Measurements from ENCODE around the gene WIPF3. TPM values are rescaled to one million over a fixed set of nuclear protein-coding genes. Genes with fewer than 3 reads are reported as not detected.
"Not testable (repeated sequence)": the region's sequence is repeated elsewhere in the genome, so short reads cannot be mapped to it uniquely, and the experiment has no call there.

WIPF3 gene
- total RNA-seq, 6 experiments from 2014 or later: 0.64 to 4.1 (median 0.93) TPM

- TF ChIP-seq CTCF (IDR thresholded peaks at IDR 0.05) (no peak), POLR2A (IDR thresholded peaks at IDR 0.05) (no peak)
- no peaks in the 10 kb centered on the region for H3K9me3 ChIP-seq
- no peaks in the 10 kb centered on the region for H3K4me1 ChIP-seq
- intact Hi-C loops (cut with DNase I): no loop called here
- no peaks in the 10 kb centered on the region for H3K27me3 ChIP-seq
- no peaks in the 10 kb centered on the region for H3K36me3 ChIP-seq
- DNase-seq (no peak), ATAC-seq (no peak)
- H3K27ac ChIP-seq: no peak overlapping the region
- WGBS (ENCODE audit: insufficient coverage, low coverage, low lambda C conversion rate, missing lambda C conversion rate): 92% methylated on average over 2 of the region's 2 CpGs
- H3K4me3 ChIP-seq: no peak overlapping the region
Measured at GRCh38 chr7:29886827-29887226, 80.5 kb downstream of the WIPF3 start.

DNA sequence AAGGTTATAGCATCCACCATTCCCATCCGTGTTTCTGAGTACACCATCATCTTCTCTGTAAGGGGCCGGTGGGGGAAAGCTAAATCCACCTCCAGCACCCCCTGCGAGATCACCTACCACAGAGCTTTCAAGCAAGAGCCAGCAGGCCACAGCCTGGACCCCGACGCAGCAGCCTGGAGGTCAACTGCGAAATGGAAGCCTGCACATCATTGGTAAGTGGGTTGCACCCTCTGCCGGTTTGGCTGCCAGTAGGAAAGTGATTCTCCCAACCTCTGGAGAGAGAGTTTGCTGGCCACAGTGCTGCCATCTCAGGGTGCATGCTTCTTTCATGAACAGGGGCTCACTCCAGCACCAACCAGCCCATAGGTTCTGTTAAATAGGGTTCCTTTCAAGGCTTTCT, 81.7 kb downstream of the WIPF3 start:
- TF ChIP-seq POLR2A (IDR thresholded peaks at IDR 0.05) (no peak), CTCF (IDR thresholded peaks at IDR 0.05) (no peak)
- H3K36me3 ChIP-seq: no peaks in the 10 kb centered on the region
- DNase-seq (no peak), ATAC-seq (no peak)
- no peak overlapping the region for H3K27ac ChIP-seq
- H3K9me3 ChIP-seq: no peaks in the 10 kb centered on the region
- no peaks in the 10 kb centered on the region for H3K4me1 ChIP-seq
- H3K4me3 ChIP-seq: no peak overlapping the region
- H3K27me3 ChIP-seq: no peaks in the 10 kb centered on the region
- intact Hi-C loops (cut with DNase I): no loop called here
- 71% methylated on average over 1 of the region's 7 CpGs for WGBS (ENCODE audit: insufficient coverage, low coverage, low lambda C conversion rate, missing lambda C conversion rate)

- H3K4me1 ChIP-seq: no peaks in the 10 kb centered on the region
- no peaks in the 10 kb centered on the region for H3K9me3 ChIP-seq
- H3K27ac ChIP-seq: no peak overlapping the region
- no peaks in the 10 kb centered on the region for H3K36me3 ChIP-seq
- ATAC-seq (no peak), DNase-seq (no peak)
- no peak for TF ChIP-seq CTCF (IDR thresholded peaks at IDR 0.05)
- no peak for TF ChIP-seq POLR2A (IDR thresholded peaks at IDR 0.05)
- WGBS (ENCODE audit: insufficient coverage, low coverage, low lambda C conversion rate, missing lambda C conversion rate): 98% methylated on average over 3 of the region's 5 CpGs
- no peaks in the 10 kb centered on the region for H3K27me3 ChIP-seq
- intact Hi-C loops (cut with DNase I): no loop called here
- H3K4me3 ChIP-seq: no peak overlapping the region
Measured at GRCh38 chr7:29889288-29889687, 83.0 kb downstream of the WIPF3 start.

DNA sequence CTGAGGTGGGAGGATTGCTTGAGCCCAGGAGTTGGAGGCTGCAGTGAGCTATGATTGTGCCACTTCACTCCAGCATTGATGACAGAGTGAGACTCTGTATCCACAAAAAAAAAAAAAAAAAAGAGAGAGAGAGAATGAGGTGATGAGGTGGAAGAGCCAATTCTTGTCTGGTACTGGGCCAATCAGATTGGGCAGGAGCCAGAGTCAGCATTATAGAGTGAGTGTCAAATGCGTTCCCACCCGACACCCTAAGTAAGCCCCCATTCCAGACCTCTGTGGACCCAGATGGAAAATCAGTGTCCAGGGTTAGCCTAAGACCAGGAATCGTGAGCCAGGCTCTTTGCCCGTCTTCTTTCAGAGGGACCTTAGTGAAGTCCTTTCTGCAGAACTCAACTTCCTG, 83.9 kb downstream of the WIPF3 start:
- no peaks in the 10 kb centered on the region for H3K4me1 ChIP-seq
- no peaks in the 10 kb centered on the region for H3K36me3 ChIP-seq
- no peak for TF ChIP-seq POLR2A (IDR thresholded peaks at IDR 0.05)
- no peak for TF ChIP-seq CTCF (IDR thresholded peaks at IDR 0.05)
- H3K27me3 ChIP-seq: no peaks in the 10 kb centered on the region
- no peaks in the 10 kb centered on the region for H3K9me3 ChIP-seq
- intact Hi-C loops (cut with DNase I): no loop called here
- ATAC-seq (no peak), DNase-seq (no peak)
- no CpG with 5 or more reads among the region's 4 CpGs for WGBS (ENCODE audit: insufficient coverage, low coverage, low lambda C conversion rate, missing lambda C conversion rate)
- H3K27ac ChIP-seq: no peak overlapping the region
- no peak overlapping the region for H3K4me3 ChIP-seq

DNA sequence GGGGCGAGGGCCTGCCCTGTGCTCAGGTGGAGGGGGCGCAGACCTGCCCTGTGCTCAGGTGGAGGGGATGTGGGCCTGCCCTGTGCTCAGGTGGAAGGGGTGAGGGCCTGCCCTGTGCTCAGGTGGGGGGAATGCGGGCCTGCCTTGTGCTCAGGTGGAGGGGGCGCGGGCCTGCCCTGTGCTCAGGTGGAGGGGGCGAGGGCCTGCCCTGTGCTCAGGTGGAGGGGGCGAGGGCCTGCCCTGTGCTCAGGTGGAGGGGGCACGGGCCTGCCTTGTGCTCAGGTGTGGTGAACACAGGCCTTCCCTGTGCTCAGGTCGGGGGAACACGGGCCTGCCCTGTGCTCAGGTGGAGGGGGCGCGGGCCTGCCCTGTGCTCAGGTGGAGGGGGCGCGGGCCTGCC, 84.5 kb downstream of the WIPF3 start:
- DNase-seq; ATAC-seq; intact Hi-C loops (cut with DNase I); H3K27ac ChIP-seq; H3K4me1 ChIP-seq; H3K27me3 ChIP-seq; H3K9me3 ChIP-seq; H3K4me3 ChIP-seq; H3K36me3 ChIP-seq: not testable (repeated sequence)
- no CpG with 5 or more reads among the region's 14 CpGs for WGBS (ENCODE audit: insufficient coverage, low coverage, low lambda C conversion rate, missing lambda C conversion rate)

Data from right lobe of liver (tissue), 6 donors.